OCI-LY7 (cell line): ENCODE measurements around the gene ADARB2.

Experiments
- CTCF ChIP-seq: fragments of 200-600 bp; sonication (generic); conservative IDR thresholded peaks from 2 replicates; pipeline ENCODE4 v1.5.1; 2014; ENCODE audit warnings: mild to moderate bottlenecking, antibody characterized with exemption, low read length, moderate library complexity, mixed read lengths
- EZH2phosphoT487 ChIP-seq: fragments of 200-600 bp; sonication (generic); IDR thresholded peaks from 2 replicates; pipeline ENCODE4 v1.6.1; 2018; ENCODE audit warnings: low read depth, borderline replicate concordance, mild to moderate bottlenecking, mixed run types, antibody characterized with exemption, low read length, moderate library complexity, mixed read lengths

- TF ChIP-seq CTCF (no peak), EZH2phosphoT487 (no peak)
Measured at GRCh38 chr10:1620803-1621202, 116.5 kb downstream of the ADARB2 start.
